A673 (cell line): Measurements from ENCODE around the gene HSPB7. TPM values are rescaled to one million over a fixed set of nuclear protein-coding genes. Genes with fewer than 3 reads are reported as not detected.
"Not testable (repeated sequence)": the region's sequence is repeated elsewhere in the genome, so short reads cannot be mapped to it uniquely, and the experiment has no call there.

Source experiments
- BruUV-seq: library from RNA; stranded (reverse); fragments of 400-500 nt; replicated peaks from 2 replicates; lab custom pipeline; 2021; lab: Mats Ljungman, UMichigan
- CTCF ChIA-PET: fragments of 300-600 bp; sonication (Branson Sonifier 250); formaldehyde crosslinking; loops from one replicate; lab custom pipeline; 2022; ENCODE audit warnings: antibody characterized with exemption; lab: Charles Lee
- POLR2A ChIA-PET: fragments of 300-600 bp; sonication (Branson Sonifier 250); formaldehyde crosslinking; loops from one replicate; lab custom pipeline; 2022; ENCODE audit warnings: antibody characterized with exemption; ENCODE audit not compliant: low non-redundant PET; lab: Charles Lee
- DNase-seq: peaks from one replicate; pipeline ENCODE4 v3.0.0-alpha.2; 2015; ENCODE audit warnings: low spot score
- H3K27ac ChIP-seq: fragments of 200-600 bp; sonication (generic); 2 replicates; pipeline ENCODE4 v1.5.1; 2016; ENCODE audit warnings: mixed run types, low read depth, mild to moderate bottlenecking, mixed read lengths, antibody characterized with exemption, low read length; ENCODE audit not compliant: poor library complexity, severe bottlenecking
- H3K27me3 ChIP-seq: fragments of 200-600 bp; sonication (generic); replicated peaks from 2 replicates; pipeline ENCODE4 v1.6.1; 2017; ENCODE audit warnings: mixed run types, low read depth, mild to moderate bottlenecking, mixed read lengths, antibody characterized with exemption, low read length; ENCODE audit not compliant: insufficient read depth, poor library complexity
- H3K36me3 ChIP-seq: fragments of 200-600 bp; sonication (generic); 2 replicates; pipeline ENCODE4 v1.6.1; 2016; ENCODE audit warnings: mixed run types, mild to moderate bottlenecking, mixed read lengths, antibody characterized with exemption, low read length; ENCODE audit not compliant: insufficient read depth, poor library complexity, severe bottlenecking
- H3K4me1 ChIP-seq: fragments of 200-600 bp; sonication (generic); 2 replicates; pipeline ENCODE4 v1.6.1; 2017; ENCODE audit warnings: mixed run types, mild to moderate bottlenecking, mixed read lengths, antibody characterized with exemption, low read length; ENCODE audit not compliant: insufficient read depth, poor library complexity, severe bottlenecking
- H3K4me3 ChIP-seq: fragments of 200-600 bp; sonication (generic); 2 replicates; pipeline ENCODE4 v1.5.1; 2016; ENCODE audit warnings: low read depth, mixed run types, mild to moderate bottlenecking, mixed read lengths, low read length; ENCODE audit not compliant: poor library complexity, severe bottlenecking
- H3K9me3 ChIP-seq: fragments of 200-600 bp; sonication (generic); 2 replicates; pipeline ENCODE4 v1.6.1; 2016; ENCODE audit warnings: mixed run types, low read depth, mild to moderate bottlenecking, mixed read lengths, antibody characterized with exemption, low read length; ENCODE audit not compliant: poor library complexity, severe bottlenecking
- EZH2 ChIP-seq: fragments of 200-600 bp; sonication (generic); IDR thresholded peaks from 2 replicates; pipeline ENCODE4 v1.6.1; 2017; ENCODE audit warnings: borderline replicate concordance, low read depth, mild to moderate bottlenecking, mixed read lengths, antibody characterized with exemption, low read length; ENCODE audit not compliant: poor library complexity, severe bottlenecking
- intact Hi-C: fragments of 100-400 bp; cut with micrococcal nuclease; formaldehyde crosslinking; loops from one replicate; pipeline ENCODE4 v1.10.0; 2022; ENCODE audit not compliant: unreplicated experiment
- total RNA-seq: library from RNA; stranded (reverse); gene quantifications from 2 replicates; pipeline ENCODE4 v1.2.3, GENCODE V29; 2021
- TF ChIP-seq, protein P1 (sequence below): fragments of 300-800, 200-600 bp; sonication (generic); conservative IDR thresholded peaks from 2 replicates; pipeline ENCODE4 v1.5.1; 2017; ENCODE audit warnings: low read depth, mild to moderate bottlenecking, antibody characterized with exemption, low read length, moderate library complexity, mixed read lengths

HSPB7 gene
- total RNA-seq, 1 experiment from 2014 or later = not detected

DNA sequence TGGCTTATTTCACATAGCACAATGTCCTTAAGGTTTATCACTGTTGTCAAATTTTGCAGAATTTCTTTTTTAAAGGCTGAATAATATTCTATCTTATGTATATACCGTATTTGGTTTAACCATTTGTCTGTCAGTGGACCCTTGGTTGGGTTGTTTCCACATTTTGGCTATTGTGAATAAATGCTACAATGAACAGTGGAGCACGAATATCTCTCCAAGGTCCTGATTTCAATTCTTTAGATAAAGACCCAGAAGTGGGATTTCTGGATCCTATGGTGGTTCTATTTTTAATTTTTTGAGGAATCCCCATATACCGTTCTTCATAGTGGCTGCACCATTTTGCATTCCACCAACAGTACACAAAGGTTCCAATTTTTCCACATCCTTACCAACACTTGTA, 36.2 kb downstream of the HSPB7 start:
- CTCF ChIA-PET = no interaction called here
- BruUV-seq = no TSS peak

DNA sequence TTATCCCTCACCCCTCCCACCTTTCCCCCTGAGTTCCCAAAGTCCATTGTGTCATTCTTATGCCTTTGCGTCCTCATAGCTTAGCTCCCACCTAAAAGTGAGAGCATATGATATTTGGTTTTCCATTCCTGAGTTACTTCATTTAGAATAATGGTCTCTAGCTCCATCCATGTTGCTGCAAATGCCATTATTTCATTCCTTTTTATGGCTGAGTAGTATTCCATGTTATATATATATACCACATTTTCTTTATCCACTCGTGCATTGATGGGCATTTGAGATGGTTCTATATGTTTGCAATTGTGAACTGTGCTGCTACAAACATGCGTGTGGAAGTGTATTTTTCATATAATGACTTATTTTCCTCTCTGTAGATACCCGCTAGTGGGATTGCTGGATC, 39.9 kb downstream of the HSPB7 start:
- intact Hi-C loops, POLR2A ChIA-PET, H3K36me3 ChIP-seq, H3K9me3 ChIP-seq, DNase-seq, H3K4me3 ChIP-seq, H3K4me1 ChIP-seq, H3K27ac ChIP-seq, H3K27me3 ChIP-seq, CTCF ChIA-PET, BruUV-seq: not testable (repeated sequence)

More for the DNA sequence above, 36.2 kb downstream of the HSPB7 start:
- no peak overlapping the region for H3K4me3 ChIP-seq
- TF ChIP-seq EZH2 = no peak
- TF ChIP-seq, protein P1, sequence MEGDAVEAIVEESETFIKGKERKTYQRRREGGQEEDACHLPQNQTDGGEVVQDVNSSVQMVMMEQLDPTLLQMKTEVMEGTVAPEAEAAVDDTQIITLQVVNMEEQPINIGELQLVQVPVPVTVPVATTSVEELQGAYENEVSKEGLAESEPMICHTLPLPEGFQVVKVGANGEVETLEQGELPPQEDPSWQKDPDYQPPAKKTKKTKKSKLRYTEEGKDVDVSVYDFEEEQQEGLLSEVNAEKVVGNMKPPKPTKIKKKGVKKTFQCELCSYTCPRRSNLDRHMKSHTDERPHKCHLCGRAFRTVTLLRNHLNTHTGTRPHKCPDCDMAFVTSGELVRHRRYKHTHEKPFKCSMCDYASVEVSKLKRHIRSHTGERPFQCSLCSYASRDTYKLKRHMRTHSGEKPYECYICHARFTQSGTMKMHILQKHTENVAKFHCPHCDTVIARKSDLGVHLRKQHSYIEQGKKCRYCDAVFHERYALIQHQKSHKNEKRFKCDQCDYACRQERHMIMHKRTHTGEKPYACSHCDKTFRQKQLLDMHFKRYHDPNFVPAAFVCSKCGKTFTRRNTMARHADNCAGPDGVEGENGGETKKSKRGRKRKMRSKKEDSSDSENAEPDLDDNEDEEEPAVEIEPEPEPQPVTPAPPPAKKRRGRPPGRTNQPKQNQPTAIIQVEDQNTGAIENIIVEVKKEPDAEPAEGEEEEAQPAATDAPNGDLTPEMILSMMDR = no peak
- H3K9me3 ChIP-seq = no peaks in the 10 kb centered on the region
- no peak for DNase-seq
- no peaks in the 10 kb centered on the region for H3K27me3 ChIP-seq
- no peak overlapping the region for H3K27ac ChIP-seq
- no peaks in the 10 kb centered on the region for H3K4me1 ChIP-seq
- no peaks in the 10 kb centered on the region for H3K36me3 ChIP-seq
- intact Hi-C loops = no loop called here
- POLR2A ChIA-PET = no interaction called here

DNA sequence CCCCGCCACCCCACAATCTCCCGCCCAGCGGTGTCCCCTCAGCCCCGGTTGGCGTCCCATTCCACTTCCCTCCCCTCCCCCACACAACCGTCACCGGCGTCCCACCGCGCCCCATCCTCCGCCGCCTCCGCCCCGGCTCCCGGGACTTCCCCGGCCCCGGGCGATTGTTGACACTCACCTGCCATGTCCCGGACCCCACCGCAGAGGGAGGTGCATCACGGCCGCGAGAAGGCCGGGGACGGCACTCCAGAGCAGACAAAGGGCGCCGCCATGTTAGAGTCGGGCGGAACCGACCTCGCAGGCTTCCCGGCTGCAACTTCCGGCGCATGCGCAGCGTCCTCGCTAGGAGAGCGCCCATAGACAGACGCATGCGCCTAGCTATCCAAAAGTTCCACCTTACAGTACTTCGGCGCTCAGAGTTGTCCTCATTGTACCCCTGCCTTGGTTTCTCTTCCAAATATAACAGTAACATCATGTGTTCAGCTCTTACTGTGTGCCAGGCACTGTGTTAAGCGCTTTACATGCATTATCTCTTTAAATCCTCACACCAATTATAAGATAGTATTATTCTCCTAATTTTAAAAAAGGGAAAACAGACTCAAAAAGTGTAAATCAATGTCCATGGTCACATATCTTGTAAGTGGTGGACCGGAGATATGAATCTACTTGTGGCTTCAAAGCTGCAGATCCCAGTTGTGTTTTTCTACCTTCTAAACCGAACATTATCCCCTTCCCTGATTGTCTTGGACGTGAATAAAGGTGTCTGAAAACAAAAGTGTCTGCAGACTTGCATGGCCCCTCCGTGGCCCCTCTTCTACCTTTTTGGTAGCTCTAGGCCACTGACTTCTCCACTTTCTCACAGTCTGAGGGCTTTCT, 41.8 kb downstream of the HSPB7 start, which contains the start of gene ZBTB17:
TSS of gene ZBTB17 (minus strand) at position 297 of the 876 bp plus-strand sequence. CDS start 27,606 bp downstream, outside the sequence.
- intact Hi-C loops = no loop called here
- no peaks in the 10 kb centered on the region for H3K9me3 ChIP-seq
- DNase-seq = peak; percentile 96
- POLR2A ChIA-PET = interaction anchor here (0.7 kb wide), 2 partner anchors 149 to 348 kb away, joined by 3 to 4 read pairs; no protein-coding TSS in a partner anchor
- peak within 1 kb of the TSS; percentile 84 for H3K27ac ChIP-seq
- CTCF ChIA-PET = no interaction called here
- peak within 1 kb of the TSS; percentile 93 for H3K4me3 ChIP-seq
- H3K4me1 ChIP-seq = no peaks in the 10 kb centered on the region
- H3K36me3 ChIP-seq = peaks cover 17% of the 10 kb centered on the region
- BruUV-seq = no TSS peak
- TF ChIP-seq, protein P1 = no peak
- no peak for TF ChIP-seq EZH2
- H3K27me3 ChIP-seq = no peaks in the 10 kb centered on the region
